Esophagus muscularis mucosa (tissue), 3 donors: ENCODE results near the gene PLXNB1.

ENCODE experiments used
- CTCF ChIP-seq, 3 experiments: fragments of 200-600 bp in 2 of 3; fragments of 450-650 bp in 1 of 3; sonication (generic) in 2 of 3; IDR thresholded peaks; one replicate each; pipeline ENCODE4 v1.5.1; 2017 to 2019; ENCODE audit warnings: antibody characterized with exemption in 3 of 3, mild to moderate bottlenecking in 2 of 3, moderate library complexity in 1 of 3
- EP300 ChIP-seq: sonication (generic); formaldehyde crosslinking; IDR thresholded peaks from one replicate; pipeline ENCODE4 v1.6.1; 2017; ENCODE audit warnings: antibody characterized with exemption

GRCh38 chr3:48439820-48440589, 10.1 kb upstream of the PLXNB1 start, which contains the start of the genes CCDC51 and TMA7:
- TF ChIP-seq CTCF (IDR thresholded peaks at IDR 0.05), result no peak
- no peak for TF ChIP-seq EP300
